PC-9 (cell line): ENCODE data around the gene TBL2.

Experiments
- EZH2 ChIP-seq: fragments of 200-600 bp; sonication (generic); IDR thresholded peaks from 2 replicates; pipeline ENCODE4 v1.8.0; 2017; ENCODE audit warnings: antibody characterized with exemption, low read depth
- TF ChIP-seq, protein P1 (sequence below): fragments of 200-600 bp; sonication (generic); conservative IDR thresholded peaks from 2 replicates; pipeline ENCODE4 v1.6.1; 2017; ENCODE audit warnings: mixed run types, antibody characterized with exemption, mild to moderate bottlenecking, moderate library complexity

DNA sequence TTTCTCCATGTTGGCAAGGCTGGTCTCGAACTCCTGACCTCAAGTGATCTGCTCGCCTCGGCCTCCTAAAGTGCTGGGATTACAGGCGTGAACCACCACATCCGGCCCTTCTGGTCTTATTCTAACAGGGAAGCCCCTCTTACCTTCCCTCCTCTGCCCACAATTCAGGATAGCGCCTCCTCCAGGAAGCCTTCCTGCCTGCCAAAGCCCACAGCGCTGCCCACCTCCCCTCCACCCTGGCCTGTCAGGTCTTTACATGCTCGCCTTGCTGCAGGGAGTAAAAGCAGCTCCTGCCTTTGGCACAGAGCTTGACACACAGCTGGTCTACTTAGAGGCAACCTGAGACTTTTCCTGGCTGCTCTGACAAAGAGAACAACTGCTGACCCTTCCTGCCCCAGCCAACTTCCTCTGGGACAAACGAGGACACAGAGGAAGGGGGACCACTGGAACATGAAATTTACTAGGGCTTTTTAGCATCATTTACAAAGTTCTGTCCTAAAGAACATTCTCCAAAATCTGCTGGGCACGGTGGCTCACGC is 32.7 kb upstream of the TBL2 start:
- TF ChIP-seq, protein P1, sequence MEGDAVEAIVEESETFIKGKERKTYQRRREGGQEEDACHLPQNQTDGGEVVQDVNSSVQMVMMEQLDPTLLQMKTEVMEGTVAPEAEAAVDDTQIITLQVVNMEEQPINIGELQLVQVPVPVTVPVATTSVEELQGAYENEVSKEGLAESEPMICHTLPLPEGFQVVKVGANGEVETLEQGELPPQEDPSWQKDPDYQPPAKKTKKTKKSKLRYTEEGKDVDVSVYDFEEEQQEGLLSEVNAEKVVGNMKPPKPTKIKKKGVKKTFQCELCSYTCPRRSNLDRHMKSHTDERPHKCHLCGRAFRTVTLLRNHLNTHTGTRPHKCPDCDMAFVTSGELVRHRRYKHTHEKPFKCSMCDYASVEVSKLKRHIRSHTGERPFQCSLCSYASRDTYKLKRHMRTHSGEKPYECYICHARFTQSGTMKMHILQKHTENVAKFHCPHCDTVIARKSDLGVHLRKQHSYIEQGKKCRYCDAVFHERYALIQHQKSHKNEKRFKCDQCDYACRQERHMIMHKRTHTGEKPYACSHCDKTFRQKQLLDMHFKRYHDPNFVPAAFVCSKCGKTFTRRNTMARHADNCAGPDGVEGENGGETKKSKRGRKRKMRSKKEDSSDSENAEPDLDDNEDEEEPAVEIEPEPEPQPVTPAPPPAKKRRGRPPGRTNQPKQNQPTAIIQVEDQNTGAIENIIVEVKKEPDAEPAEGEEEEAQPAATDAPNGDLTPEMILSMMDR, result no peak
- no peak for TF ChIP-seq EZH2
